ENCODE measurements around the gene MYO1A. TPM values are rescaled to one million over a fixed set of nuclear protein-coding genes. Genes with fewer than 3 reads are reported as not detected.

Gene MYO1A
- total and polyA plus RNA-seq, 10 of the 15 experiments (the other 5 are each of a cell fraction or from before 2014, with no cell fraction given): 0.01 to 0.34 (median 0.15) TPM; not detected in 2

DNA sequence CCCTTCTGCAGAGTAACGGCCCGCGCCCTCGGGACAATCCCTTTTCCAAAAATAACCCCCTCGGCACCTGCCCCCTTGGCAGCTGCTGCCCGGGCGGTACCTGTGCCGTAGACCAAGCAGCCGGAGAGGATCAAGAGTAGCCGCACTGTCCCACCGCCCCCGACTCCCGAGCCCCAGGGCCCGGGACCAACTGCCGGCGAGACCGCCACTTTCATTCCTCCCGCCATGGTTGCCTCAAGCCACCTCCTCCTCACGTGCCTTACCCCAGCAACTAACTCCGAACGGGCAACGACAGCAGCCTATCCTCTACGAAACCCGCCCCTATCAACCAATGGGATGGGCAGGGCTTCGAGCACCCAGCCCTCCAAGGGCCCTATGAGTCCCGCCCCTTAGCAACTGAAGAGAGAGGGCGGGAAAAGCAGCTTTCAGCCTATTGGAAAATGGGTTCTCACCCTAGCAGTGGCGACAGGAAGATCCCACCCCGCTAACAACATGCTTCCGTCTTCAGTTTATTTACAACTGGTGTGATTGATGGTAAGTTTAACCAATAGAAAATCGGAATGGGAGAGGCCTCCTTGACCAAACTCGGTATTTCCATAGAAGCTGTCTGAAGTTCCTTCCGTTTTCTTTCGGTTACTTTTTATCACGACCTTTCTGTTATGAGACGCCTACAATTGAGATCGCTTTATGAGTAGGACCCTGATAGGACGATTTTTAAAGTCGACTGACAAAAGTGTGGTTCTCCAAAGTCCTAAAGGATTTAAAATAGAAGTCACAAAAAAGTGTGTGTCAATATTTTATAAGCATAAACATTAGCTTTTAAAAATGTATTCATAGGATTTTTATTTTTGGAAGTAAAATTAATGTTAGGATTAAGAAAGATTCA, 28.8 kb upstream of the MYO1A start, which contains the start of gene NEMP1 (continued):
- no peak for TF ChIP-seq MLLT1 (IDR thresholded peaks at IDR 0.05)
- TF ChIP-seq KAT2A (conservative IDR thresholded peaks at IDR 0.05; ENCODE audit: control insufficient read depth, low read depth, low read length): no peak
- peak; percentile 64; the same call in 1 of the 2 replicates for TF ChIP-seq ATF3 (IDR thresholded peaks at IDR 0.05; ENCODE audit: borderline replicate concordance, extremely low read depth, low read depth, low read length)
- no peak; the same call in 1 of the 2 replicates for TF ChIP-seq HCFC1 (IDR thresholded peaks at IDR 0.05; ENCODE audit: low read length)
- no peak for TF ChIP-seq NR2C1 (IDR thresholded peaks at IDR 0.05)
- no peak for TF ChIP-seq KDM1A (IDR thresholded peaks at IDR 0.05; ENCODE audit: borderline replicate concordance)
- peak; percentile 35; the same call in 1 of the 2 replicates for TF ChIP-seq SREBF1 (IDR thresholded peaks at IDR 0.05; ENCODE audit: low read length)
- no peak for TF ChIP-seq YBX1 (IDR thresholded peaks at IDR 0.05)
- no peak for TF ChIP-seq LARP7 (IDR thresholded peaks at IDR 0.05)
- 0 out of 2 replicates have a peak, but pooled peaks have one; percentile 33 for TF ChIP-seq MEF2A (IDR thresholded peaks at IDR 0.05; ENCODE audit: insufficient read depth, low read depth, low read length)
- TF ChIP-seq, protein P1, sequence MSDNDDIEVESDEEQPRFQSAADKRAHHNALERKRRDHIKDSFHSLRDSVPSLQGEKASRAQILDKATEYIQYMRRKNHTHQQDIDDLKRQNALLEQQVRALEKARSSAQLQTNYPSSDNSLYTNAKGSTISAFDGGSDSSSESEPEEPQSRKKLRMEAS (IDR thresholded peaks at IDR 0.05; ENCODE audit: low read depth, low read length): peak; percentile 91; the same call in 1 of the 2 replicates
- TF ChIP-seq CREM (IDR thresholded peaks at IDR 0.05; ENCODE audit: low read depth): peak; percentile 43
- TF ChIP-seq HDAC2 (IDR thresholded peaks at IDR 0.05): 0 out of 2 replicates have a peak, but pooled peaks have one; percentile 67
- TF ChIP-seq ZNF384 (IDR thresholded peaks at IDR 0.05; ENCODE audit: borderline replicate concordance, low read depth, low read length): no peak
- no peak for TF ChIP-seq STAT1 (conservative IDR thresholded peaks at IDR 0.05)
- TF ChIP-seq RCOR1 (conservative IDR thresholded peaks at IDR 0.05; ENCODE audit: low read depth, low read length): no peak
- peak; percentile 100 for TF ChIP-seq NKRF (conservative IDR thresholded peaks at IDR 0.05)
- TF ChIP-seq SIX5 (IDR thresholded peaks at IDR 0.05; ENCODE audit: low read depth, low read length, severe bottlenecking): peak; percentile 5
- TF ChIP-seq ASH2L (IDR thresholded peaks at IDR 0.05; ENCODE audit: borderline replicate concordance, low read depth): no peak
- TF ChIP-seq PML (IDR thresholded peaks at IDR 0.05; ENCODE audit: low read length): no peak
- TF ChIP-seq, protein P2, sequence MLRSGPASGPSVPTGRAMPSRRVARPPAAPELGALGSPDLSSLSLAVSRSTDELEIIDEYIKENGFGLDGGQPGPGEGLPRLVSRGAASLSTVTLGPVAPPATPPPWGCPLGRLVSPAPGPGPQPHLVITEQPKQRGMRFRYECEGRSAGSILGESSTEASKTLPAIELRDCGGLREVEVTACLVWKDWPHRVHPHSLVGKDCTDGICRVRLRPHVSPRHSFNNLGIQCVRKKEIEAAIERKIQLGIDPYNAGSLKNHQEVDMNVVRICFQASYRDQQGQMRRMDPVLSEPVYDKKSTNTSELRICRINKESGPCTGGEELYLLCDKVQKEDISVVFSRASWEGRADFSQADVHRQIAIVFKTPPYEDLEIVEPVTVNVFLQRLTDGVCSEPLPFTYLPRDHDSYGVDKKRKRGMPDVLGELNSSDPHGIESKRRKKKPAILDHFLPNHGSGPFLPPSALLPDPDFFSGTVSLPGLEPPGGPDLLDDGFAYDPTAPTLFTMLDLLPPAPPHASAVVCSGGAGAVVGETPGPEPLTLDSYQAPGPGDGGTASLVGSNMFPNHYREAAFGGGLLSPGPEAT (IDR thresholded peaks at IDR 0.05; ENCODE audit: low read depth): peak; percentile 63; the same call in 1 of the 2 replicates
- TF ChIP-seq ZNF24 (IDR thresholded peaks at IDR 0.05): no peak

Data from GM12878 (cell line).